Activated naive CD4-positive, alpha-beta T cell treated with anti-CD3 and anti-CD28 coated beads, Interleukin-2, amount 10 ng/mL, durations not matched to agents 7 days and 5 days (primary cell): ENCODE measurements around the gene ADAT3.

Experiments
- CTCF ChIA-PET: fragments of 350-600 bp; sonication (Branson Sonifier 250); formaldehyde crosslinking; loops from one replicate; lab custom pipeline; 2021; ENCODE audit warnings: antibody characterized with exemption; lab: Charles Lee
- DNase-seq: peaks from one replicate; pipeline ENCODE4 v3.0.0-alpha.2; 2020
- H3K27ac Mint-ChIP-seq: one replicate; pipeline ENCODE4 v1.8.0; 2021; ENCODE audit warnings: mild to moderate bottlenecking, moderate library complexity, mixed read lengths
- H3K27me3 Mint-ChIP-seq: one replicate; pipeline ENCODE4 v1.8.0; 2021; ENCODE audit warnings: mild to moderate bottlenecking, mixed read lengths
- H3K36me3 Mint-ChIP-seq: one replicate; pipeline ENCODE4 v1.8.0; 2021; ENCODE audit warnings: mixed read lengths
- H3K4me1 Mint-ChIP-seq: one replicate; pipeline ENCODE4 v1.8.0; 2021; ENCODE audit warnings: mixed read lengths
- H3K4me3 Mint-ChIP-seq: one replicate; pipeline ENCODE4 v1.8.0; 2021; ENCODE audit warnings: mild to moderate bottlenecking, moderate library complexity, mixed read lengths
- H3K9me3 Mint-ChIP-seq: one replicate; pipeline ENCODE4 v1.8.0; 2021; ENCODE audit warnings: mixed read lengths

Gene ADAT3

GRCh38 chr19:1905863-1906375 is 720 bp downstream of the ADAT3 start:
- no peak for DNase-seq
- Mint-ChIP-seq H3K4me1 (peaks cover 66% of the 10 kb centered on the region), H3K27me3 (no peaks in the 10 kb centered on the region), H3K36me3 (peaks cover 11% of the 10 kb centered on the region), H3K27ac (peak overlapping the region; percentile 84), H3K4me3 (peak overlapping the region; percentile 85), H3K9me3 (no peaks in the 10 kb centered on the region)
- CTCF ChIA-PET, result no interaction called here

DNA sequence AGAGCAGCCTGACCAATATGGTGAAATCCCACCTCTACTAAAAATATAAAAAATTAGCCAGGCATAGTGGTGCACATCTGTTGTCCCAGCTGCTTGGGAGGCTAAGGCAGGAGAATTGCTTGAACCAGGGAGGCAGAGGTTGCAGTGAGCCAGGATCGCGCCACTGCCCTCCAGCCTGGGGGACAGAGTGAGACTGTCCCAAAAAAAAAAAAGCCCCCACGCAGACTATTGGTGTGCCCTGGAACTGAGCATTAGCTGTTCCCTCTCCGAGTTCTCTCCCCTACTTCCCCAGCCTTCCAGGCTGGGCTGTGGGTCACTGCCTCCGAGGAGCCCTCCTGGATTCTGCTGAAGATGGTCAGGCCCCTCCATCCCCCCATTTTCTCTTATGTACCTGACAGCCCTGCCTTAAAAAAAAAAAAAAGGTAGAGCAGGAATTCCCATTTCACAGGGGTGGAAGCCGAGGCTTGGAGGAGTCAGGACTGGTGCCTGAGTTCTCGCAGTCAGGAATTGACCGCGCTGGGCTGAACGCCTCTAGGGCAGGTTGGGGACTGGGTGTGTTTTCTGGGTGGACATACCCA is 1.9 kb downstream of the ADAT3 start:
- peak overlapping the region; percentile 28 for H3K4me3 Mint-ChIP-seq
- peaks cover 11% of the 10 kb centered on the region for H3K36me3 Mint-ChIP-seq
- DNase-seq, result no peak
- H3K27ac Mint-ChIP-seq, result no peak overlapping the region
- H3K4me1 Mint-ChIP-seq, result peaks cover 61% of the 10 kb centered on the region
- H3K27me3 Mint-ChIP-seq, result no peaks in the 10 kb centered on the region
- H3K9me3 Mint-ChIP-seq, result no peaks in the 10 kb centered on the region
- CTCF ChIA-PET, result no interaction called here

- H3K36me3 Mint-ChIP-seq, result peaks cover 11% of the 10 kb centered on the region
- no peak overlapping the region for H3K27ac Mint-ChIP-seq
- no peaks in the 10 kb centered on the region for H3K9me3 Mint-ChIP-seq
- H3K27me3 Mint-ChIP-seq, result no peaks in the 10 kb centered on the region
- CTCF ChIA-PET, result no interaction called here
- peaks cover 59% of the 10 kb centered on the region for H3K4me1 Mint-ChIP-seq
- no peak overlapping the region for H3K4me3 Mint-ChIP-seq
- DNase-seq, result no peak
These were observed 2.6 kb downstream of the ADAT3 start for GRCh38 chr19:1907563-1908363.

DNA sequence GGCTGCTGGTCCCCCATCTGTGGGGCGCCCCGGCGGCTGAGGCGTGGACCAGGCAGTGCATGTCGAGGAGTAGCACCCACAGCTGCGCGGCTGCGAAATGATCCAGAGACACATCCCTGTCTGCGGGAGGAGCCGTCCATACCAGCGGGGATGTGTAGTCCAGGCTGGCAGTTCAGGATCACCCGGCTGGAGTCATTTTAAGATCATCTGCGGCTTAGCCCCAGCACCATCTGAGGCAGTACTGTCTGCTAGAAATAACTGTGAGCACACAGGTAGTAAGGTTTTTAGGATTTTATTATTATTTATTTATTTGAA is 3.1 kb downstream of the ADAT3 start:
- Mint-ChIP-seq H3K27me3 (no peaks in the 10 kb centered on the region), H3K36me3 (peaks cover 14% of the 10 kb centered on the region), H3K4me3 (no peak overlapping the region), H3K4me1 (peaks cover 55% of the 10 kb centered on the region), H3K9me3 (no peaks in the 10 kb centered on the region), H3K27ac (no peak overlapping the region)
- CTCF ChIA-PET, result no interaction called here
- DNase-seq, result no peak

DNA sequence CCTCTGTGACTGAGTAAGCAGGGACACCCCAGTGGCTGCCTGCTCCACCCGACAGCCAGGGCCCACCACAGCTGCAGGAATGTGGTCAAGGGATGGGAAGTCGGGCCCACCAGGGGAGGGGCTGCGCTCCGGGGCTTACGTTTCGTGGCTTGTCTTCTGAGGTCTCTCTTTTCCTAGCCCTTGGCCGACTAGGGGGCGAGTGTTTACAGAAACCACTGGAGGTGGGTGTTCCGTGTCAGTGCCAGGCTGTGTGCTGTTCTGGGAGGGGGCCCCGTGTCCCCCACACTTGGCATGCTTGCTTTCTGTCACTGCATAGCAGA is 4.5 kb downstream of the ADAT3 start:
- no peak overlapping the region for H3K4me3 Mint-ChIP-seq
- CTCF ChIA-PET, result no interaction called here
- peaks cover 17% of the 10 kb centered on the region for H3K36me3 Mint-ChIP-seq
- no peak for DNase-seq
- no peak overlapping the region for H3K27ac Mint-ChIP-seq
- peaks cover 47% of the 10 kb centered on the region for H3K4me1 Mint-ChIP-seq
- H3K27me3 Mint-ChIP-seq, result no peaks in the 10 kb centered on the region
- H3K9me3 Mint-ChIP-seq, result no peaks in the 10 kb centered on the region

GRCh38 chr19:1910177-1910576 is 5.0 kb downstream of the ADAT3 start:
- peaks cover 43% of the 10 kb centered on the region for H3K4me1 Mint-ChIP-seq
- DNase-seq, result no peak
- peak overlapping the region; percentile 2 for H3K27ac Mint-ChIP-seq
- H3K36me3 Mint-ChIP-seq, result peaks cover 17% of the 10 kb centered on the region
- no peaks in the 10 kb centered on the region for H3K27me3 Mint-ChIP-seq
- H3K9me3 Mint-ChIP-seq, result no peaks in the 10 kb centered on the region
- H3K4me3 Mint-ChIP-seq, result no peak overlapping the region
- CTCF ChIA-PET, result no interaction called here

GRCh38 chr19:1911098-1911497 is 5.9 kb downstream of the ADAT3 start:
- CTCF ChIA-PET, result interaction anchor here (1.0 kb wide), 1 partner anchor 17 kb away, joined by 3 read pairs; no protein-coding TSS in a partner anchor
- Mint-ChIP-seq H3K27me3 (no peaks in the 10 kb centered on the region), H3K36me3 (peaks cover 12% of the 10 kb centered on the region), H3K27ac (peak overlapping the region; percentile 37), H3K9me3 (no peaks in the 10 kb centered on the region), H3K4me3 (no peak overlapping the region), H3K4me1 (peaks cover 35% of the 10 kb centered on the region)
- DNase-seq, result no peak

GRCh38 chr19:1911995-1912394 is 6.8 kb downstream of the ADAT3 start:
- Mint-ChIP-seq H3K9me3 (no peaks in the 10 kb centered on the region), H3K36me3 (peaks cover 12% of the 10 kb centered on the region), H3K27me3 (no peaks in the 10 kb centered on the region), H3K4me1 (peaks cover 31% of the 10 kb centered on the region), H3K4me3 (no peak overlapping the region), H3K27ac (no peak overlapping the region)
- no peak for DNase-seq
- CTCF ChIA-PET, result no interaction called here

DNA sequence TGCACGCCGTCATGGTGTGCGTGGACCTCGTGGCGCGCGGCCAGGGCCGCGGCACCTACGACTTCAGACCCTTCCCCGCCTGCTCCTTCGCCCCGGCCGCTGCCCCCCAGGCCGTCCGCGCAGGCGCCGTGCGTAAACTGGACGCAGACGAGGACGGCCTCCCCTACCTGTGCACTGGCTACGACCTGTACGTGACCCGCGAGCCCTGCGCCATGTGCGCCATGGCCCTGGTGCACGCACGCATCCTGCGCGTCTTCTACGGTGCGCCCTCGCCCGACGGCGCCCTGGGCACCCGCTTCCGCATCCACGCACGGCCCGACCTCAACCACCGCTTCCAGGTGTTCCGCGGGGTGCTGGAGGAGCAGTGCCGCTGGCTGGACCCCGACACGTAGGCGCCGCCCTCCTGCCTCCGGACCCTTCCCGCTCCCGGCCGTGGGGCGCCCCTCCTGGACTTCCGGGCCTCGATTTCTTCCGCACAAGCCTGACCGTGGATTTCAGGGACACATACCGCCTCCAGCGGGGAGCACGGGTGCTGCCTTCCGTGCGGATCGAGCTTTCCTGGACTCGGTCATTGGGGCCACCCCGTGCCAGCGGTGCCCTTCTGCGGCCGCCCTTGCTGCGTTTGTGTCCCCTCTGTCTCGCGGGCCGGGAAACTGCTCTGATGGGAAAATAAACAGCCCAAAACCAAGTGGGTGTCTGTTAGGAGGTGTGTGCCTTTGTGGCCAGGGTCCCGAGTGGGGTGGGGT is 7.7 kb downstream of the ADAT3 start:
- CTCF ChIA-PET, result no interaction called here
- Mint-ChIP-seq H3K4me1 (peaks cover 28% of the 10 kb centered on the region), H3K27me3 (no peaks in the 10 kb centered on the region), H3K4me3 (no peak overlapping the region), H3K27ac (no peak overlapping the region), H3K9me3 (no peaks in the 10 kb centered on the region), H3K36me3 (peaks cover 14% of the 10 kb centered on the region)
- DNase-seq, result no peak

DNA sequence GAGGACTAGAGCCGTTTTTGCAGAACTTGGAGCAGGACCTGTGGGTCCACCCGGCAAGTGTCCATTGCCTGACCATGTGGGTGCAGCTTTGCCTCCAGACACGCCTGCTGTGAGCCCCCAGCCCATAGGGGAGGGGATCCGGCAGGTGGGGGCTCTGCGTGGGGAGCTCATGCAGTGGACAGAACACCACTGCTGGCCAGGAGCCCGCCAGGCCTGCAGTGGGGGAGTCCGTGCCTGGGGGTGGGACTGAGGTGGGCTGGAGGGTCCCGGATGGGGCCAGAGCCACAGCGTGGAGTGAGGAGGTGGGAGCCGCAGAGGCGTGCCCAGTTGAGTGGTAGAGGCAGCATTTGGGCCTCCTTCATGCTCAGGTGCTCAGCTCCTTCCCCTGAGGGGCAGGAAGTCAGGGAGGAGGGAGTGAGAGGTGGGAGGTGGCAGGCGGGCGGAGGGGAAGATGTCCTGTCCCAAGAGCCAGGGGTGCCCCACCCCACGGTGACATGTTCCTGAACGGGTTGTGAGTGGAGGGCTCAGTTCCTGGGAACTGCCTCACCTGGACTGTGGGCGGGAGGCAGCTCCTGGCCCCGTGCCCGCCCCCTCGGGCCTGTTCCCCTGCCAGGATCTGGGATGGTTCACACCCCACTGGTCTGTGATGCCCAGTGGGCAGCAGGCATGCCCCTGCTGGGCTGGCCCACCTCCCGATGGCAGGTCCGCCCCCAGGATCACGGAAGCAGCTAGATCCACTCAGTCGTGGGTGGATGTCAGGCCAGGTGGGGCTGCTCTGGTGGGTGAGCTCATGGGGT is 8.8 kb downstream of the ADAT3 start:
- DNase-seq, result no peak
- CTCF ChIA-PET, result no interaction called here
- Mint-ChIP-seq H3K4me1 (peaks cover 20% of the 10 kb centered on the region), H3K4me3 (no peak overlapping the region), H3K9me3 (no peaks in the 10 kb centered on the region), H3K27me3 (no peaks in the 10 kb centered on the region), H3K27ac (no peak overlapping the region), H3K36me3 (peaks cover 17% of the 10 kb centered on the region)

GRCh38 chr19:1914826-1915341 is 9.7 kb downstream of the ADAT3 start:
- H3K27me3 Mint-ChIP-seq, result no peaks in the 10 kb centered on the region
- no peak overlapping the region for H3K4me3 Mint-ChIP-seq
- no peak overlapping the region for H3K27ac Mint-ChIP-seq
- peaks cover 17% of the 10 kb centered on the region for H3K36me3 Mint-ChIP-seq
- H3K4me1 Mint-ChIP-seq, result peaks cover 12% of the 10 kb centered on the region
- no peaks in the 10 kb centered on the region for H3K9me3 Mint-ChIP-seq
- DNase-seq, result no peak
- CTCF ChIA-PET, result no interaction called here

- CTCF ChIA-PET, result no interaction called here
- Mint-ChIP-seq H3K27me3 (no peaks in the 10 kb centered on the region), H3K4me3 (no peak overlapping the region), H3K36me3 (peaks cover 18% of the 10 kb centered on the region), H3K9me3 (no peaks in the 10 kb centered on the region), H3K27ac (no peak overlapping the region), H3K4me1 (peaks cover 12% of the 10 kb centered on the region)
- DNase-seq, result no peak
These were observed 11.9 kb downstream of the ADAT3 start for GRCh38 chr19:1917146-1917545.

DNA sequence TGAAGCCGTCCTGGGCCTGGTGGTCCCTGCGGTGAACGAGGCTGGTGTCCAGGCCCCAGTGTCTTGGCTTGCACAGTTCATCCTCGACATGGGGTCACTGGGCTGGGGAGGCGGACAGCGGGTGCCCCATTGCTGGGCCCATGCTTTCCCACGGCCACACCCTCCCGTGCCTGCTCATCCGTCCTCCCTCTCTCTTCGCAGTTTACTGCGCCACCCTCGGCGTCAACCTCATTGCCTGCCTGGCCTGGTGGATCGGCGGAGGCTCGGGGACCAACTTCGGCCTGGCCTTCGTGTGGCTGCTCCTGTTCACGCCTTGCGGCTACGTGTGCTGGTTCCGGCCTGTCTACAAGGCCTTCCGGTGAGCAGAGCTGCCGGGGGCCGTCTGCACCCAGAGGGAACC is 12.7 kb downstream of the ADAT3 start:
- peaks cover 18% of the 10 kb centered on the region for H3K36me3 Mint-ChIP-seq
- H3K4me3 Mint-ChIP-seq, result no peak overlapping the region
- H3K27me3 Mint-ChIP-seq, result no peaks in the 10 kb centered on the region
- H3K4me1 Mint-ChIP-seq, result peaks cover 18% of the 10 kb centered on the region
- DNase-seq, result no peak
- CTCF ChIA-PET, result no interaction called here
- no peak overlapping the region for H3K27ac Mint-ChIP-seq
- H3K9me3 Mint-ChIP-seq, result no peaks in the 10 kb centered on the region

- Mint-ChIP-seq H3K9me3 (no peaks in the 10 kb centered on the region), H3K4me3 (no peak overlapping the region), H3K4me1 (peaks cover 21% of the 10 kb centered on the region), H3K36me3 (peaks cover 11% of the 10 kb centered on the region), H3K27me3 (no peaks in the 10 kb centered on the region), H3K27ac (no peak overlapping the region)
- DNase-seq, result no peak
- CTCF ChIA-PET, result no interaction called here
These were observed 13.8 kb downstream of the ADAT3 start for GRCh38 chr19:1918975-1919374.
